ENCODE data around the gene CLTC.

The CLTC gene

DNA sequence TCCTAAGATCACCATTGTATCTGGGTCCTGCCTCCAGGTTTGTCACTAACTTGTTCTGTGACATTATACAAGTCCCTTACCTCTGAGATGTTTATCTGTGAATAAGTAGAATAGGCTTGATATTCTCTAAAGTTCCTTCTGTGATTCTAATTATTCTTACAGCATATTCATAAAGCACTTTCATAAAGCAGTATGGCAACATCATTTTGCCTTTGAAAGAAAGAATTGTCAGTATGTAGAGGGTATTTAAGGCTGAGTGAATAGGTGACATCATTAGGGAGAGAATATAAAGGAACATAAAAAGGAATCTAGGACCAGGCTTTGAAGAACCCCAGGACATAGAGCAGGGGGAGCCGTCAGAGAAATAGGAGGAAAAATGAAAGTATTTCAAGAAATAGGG is 103.3 kb downstream of the CLTC start:
- Histone ChIP-seq H3K4me3 (ENCODE audit: extremely low read depth, insufficient read depth, low read length, poor library complexity, severe bottlenecking) (no peak overlapping the region), H3K9me3 (ENCODE audit: control insufficient read depth, low read length) (no peaks in the 10 kb centered on the region), H3K4me1 (ENCODE audit: control insufficient read depth, insufficient read depth, low read length, poor library complexity, severe bottlenecking) (no peaks in the 10 kb centered on the region), H3K36me3 (ENCODE audit: control insufficient read depth, insufficient read depth, low read length) (peaks cover 6% of the 10 kb centered on the region), H3K27ac (ENCODE audit: low read depth, low read length, severe bottlenecking) (no peak overlapping the region)
- WGBS, 2 experiments (ENCODE audit: insufficient coverage in 2 of 2), result 38 to 81% methylated on average over 1 of the region's 1 CpG

- WGBS, 2 experiments (ENCODE audit: insufficient coverage in 2 of 2), result 93 to 95% methylated on average over 1 of the region's 1 CpG
- Histone ChIP-seq H3K27ac (ENCODE audit: low read depth, low read length, severe bottlenecking) (no peak overlapping the region), H3K4me1 (ENCODE audit: control insufficient read depth, insufficient read depth, low read length, poor library complexity, severe bottlenecking) (no peaks in the 10 kb centered on the region), H3K4me3 (ENCODE audit: extremely low read depth, insufficient read depth, low read length, poor library complexity, severe bottlenecking) (no peak overlapping the region), H3K9me3 (ENCODE audit: control insufficient read depth, low read length) (no peaks in the 10 kb centered on the region), H3K36me3 (ENCODE audit: control insufficient read depth, insufficient read depth, low read length) (peaks cover 6% of the 10 kb centered on the region)
Measured at GRCh38 chr17:59723607-59724006, 103.9 kb downstream of the CLTC start.

DNA sequence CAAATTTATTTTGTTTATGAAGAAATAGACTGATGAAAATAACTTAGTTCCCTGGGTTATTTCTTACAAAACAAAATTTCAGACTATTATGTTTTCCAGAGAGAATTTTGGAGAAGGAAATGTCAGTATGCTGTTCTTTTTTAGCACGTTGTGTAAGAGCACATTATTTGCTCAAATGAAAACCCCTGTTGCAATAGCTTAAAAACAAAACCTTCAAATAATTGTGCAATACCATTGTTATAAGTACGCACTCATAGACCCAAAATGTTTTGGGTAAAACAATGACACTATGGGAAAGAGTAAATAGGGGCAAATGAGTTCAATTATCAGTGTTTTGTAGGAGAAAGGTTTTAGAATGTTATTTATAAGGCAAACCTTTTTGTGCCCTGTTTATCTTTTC is 106.0 kb downstream of the CLTC start:
- H3K36me3 ChIP-seq (ENCODE audit: control insufficient read depth, insufficient read depth, low read length), result peaks cover 16% of the 10 kb centered on the region
- H3K4me3 ChIP-seq (ENCODE audit: extremely low read depth, insufficient read depth, low read length, poor library complexity, severe bottlenecking), result no peak overlapping the region
- no peak overlapping the region for H3K27ac ChIP-seq (ENCODE audit: low read depth, low read length, severe bottlenecking)
- peaks cover 5% of the 10 kb centered on the region for H3K4me1 ChIP-seq (ENCODE audit: control insufficient read depth, insufficient read depth, low read length, poor library complexity, severe bottlenecking)
- H3K9me3 ChIP-seq (ENCODE audit: control insufficient read depth, low read length), result no peaks in the 10 kb centered on the region
- no CpG with 5 or more reads among the region's 2 CpGs for WGBS, 2 experiments (ENCODE audit: insufficient coverage in 2 of 2)

- 100% methylated on average over 1 of the region's 1 CpG for WGBS, 2 experiments (ENCODE audit: insufficient coverage in 2 of 2)
- Histone ChIP-seq H3K27ac (ENCODE audit: low read depth, low read length, severe bottlenecking) (no peak overlapping the region), H3K4me3 (ENCODE audit: extremely low read depth, insufficient read depth, low read length, poor library complexity, severe bottlenecking) (no peak overlapping the region), H3K9me3 (ENCODE audit: control insufficient read depth, low read length) (no peaks in the 10 kb centered on the region), H3K4me1 (ENCODE audit: control insufficient read depth, insufficient read depth, low read length, poor library complexity, severe bottlenecking) (peaks cover 5% of the 10 kb centered on the region), H3K36me3 (ENCODE audit: control insufficient read depth, insufficient read depth, low read length) (peaks cover 20% of the 10 kb centered on the region)
Measured at GRCh38 chr17:59727817-59728533, 108.3 kb downstream of the CLTC start.

DNA sequence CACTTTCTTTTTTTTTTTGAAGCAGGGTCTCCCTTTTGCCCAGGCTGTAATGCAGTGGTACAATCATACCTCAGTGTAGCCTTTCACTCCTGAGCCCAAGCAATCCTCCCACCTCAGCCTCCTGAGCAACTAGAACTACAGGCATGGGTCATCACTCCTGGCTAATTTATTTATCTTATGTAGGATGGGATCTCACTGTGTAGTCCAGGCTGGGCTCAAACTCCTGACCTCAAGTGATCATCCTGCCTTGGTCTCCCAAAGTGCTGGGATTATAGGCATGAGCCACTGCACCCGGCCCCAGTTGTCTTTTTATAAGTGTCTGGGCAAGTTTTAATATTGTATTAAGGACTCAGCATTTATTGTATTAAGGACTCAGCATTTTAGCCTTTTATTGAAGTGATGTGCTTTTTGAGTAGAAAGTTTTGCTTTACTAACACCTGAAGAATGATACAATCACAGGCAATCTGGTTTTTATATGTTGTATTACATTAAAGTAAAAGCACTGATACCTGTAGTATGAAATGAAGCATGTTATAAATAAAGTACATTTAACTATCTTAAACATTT is 110.7 kb downstream of the CLTC start:
- H3K9me3 ChIP-seq (ENCODE audit: control insufficient read depth, low read length), result no peaks in the 10 kb centered on the region
- peaks cover 5% of the 10 kb centered on the region for H3K4me1 ChIP-seq (ENCODE audit: control insufficient read depth, insufficient read depth, low read length, poor library complexity, severe bottlenecking)
- no peak overlapping the region for H3K27ac ChIP-seq (ENCODE audit: low read depth, low read length, severe bottlenecking)
- peaks cover 24% of the 10 kb centered on the region for H3K36me3 ChIP-seq (ENCODE audit: control insufficient read depth, insufficient read depth, low read length)
- WGBS, 2 experiments (ENCODE audit: insufficient coverage in 2 of 2), result no CpG with 5 or more reads among the region's 1 CpG
- no peak overlapping the region for H3K4me3 ChIP-seq (ENCODE audit: extremely low read depth, insufficient read depth, low read length, poor library complexity, severe bottlenecking)

GRCh38 chr17:59733697-59734096 is 114.0 kb downstream of the CLTC start:
- 93 to 100% methylated on average over 2 of the region's 2 CpGs for WGBS, 2 experiments (ENCODE audit: insufficient coverage in 2 of 2)
- H3K27ac ChIP-seq (ENCODE audit: low read depth, low read length, severe bottlenecking), result no peak overlapping the region
- no peak overlapping the region for H3K4me3 ChIP-seq (ENCODE audit: extremely low read depth, insufficient read depth, low read length, poor library complexity, severe bottlenecking)
- H3K9me3 ChIP-seq (ENCODE audit: control insufficient read depth, low read length), result no peaks in the 10 kb centered on the region
- H3K36me3 ChIP-seq (ENCODE audit: control insufficient read depth, insufficient read depth, low read length), result peaks cover 40% of the 10 kb centered on the region
- peaks cover 5% of the 10 kb centered on the region for H3K4me1 ChIP-seq (ENCODE audit: control insufficient read depth, insufficient read depth, low read length, poor library complexity, severe bottlenecking)

DNA sequence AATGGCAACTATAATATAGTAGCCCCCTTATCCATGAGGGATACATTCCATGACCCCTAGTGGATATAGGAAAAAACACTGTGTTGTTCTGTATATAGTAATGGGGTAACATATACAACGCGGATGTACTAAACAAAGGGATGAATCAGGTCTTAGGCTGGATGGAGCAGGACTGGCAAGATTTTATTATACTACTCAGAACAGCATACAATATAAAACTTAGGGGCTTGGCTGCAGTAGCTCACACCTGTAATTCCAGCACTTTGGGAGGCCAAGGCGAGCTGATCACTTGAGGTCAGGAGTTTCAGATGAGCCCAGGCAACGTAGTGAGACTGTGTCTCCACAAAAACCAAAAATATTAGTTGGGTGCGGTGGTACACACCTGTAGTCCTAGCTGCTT is 114.5 kb downstream of the CLTC start:
- H3K36me3 ChIP-seq (ENCODE audit: control insufficient read depth, insufficient read depth, low read length), result peaks cover 40% of the 10 kb centered on the region
- H3K9me3 ChIP-seq (ENCODE audit: control insufficient read depth, low read length), result no peaks in the 10 kb centered on the region
- peaks cover 5% of the 10 kb centered on the region for H3K4me1 ChIP-seq (ENCODE audit: control insufficient read depth, insufficient read depth, low read length, poor library complexity, severe bottlenecking)
- 88 to 89% methylated on average over 3 of the region's 5 CpGs for WGBS, 2 experiments (ENCODE audit: insufficient coverage in 2 of 2)
- H3K4me3 ChIP-seq (ENCODE audit: extremely low read depth, insufficient read depth, low read length, poor library complexity, severe bottlenecking), result no peak overlapping the region
- no peak overlapping the region for H3K27ac ChIP-seq (ENCODE audit: low read depth, low read length, severe bottlenecking)

- no peaks in the 10 kb centered on the region for H3K9me3 ChIP-seq (ENCODE audit: control insufficient read depth, low read length)
- no peak overlapping the region for H3K4me3 ChIP-seq (ENCODE audit: extremely low read depth, insufficient read depth, low read length, poor library complexity, severe bottlenecking)
- no peaks in the 10 kb centered on the region for H3K4me1 ChIP-seq (ENCODE audit: control insufficient read depth, insufficient read depth, low read length, poor library complexity, severe bottlenecking)
- H3K27ac ChIP-seq (ENCODE audit: low read depth, low read length, severe bottlenecking), result no peak overlapping the region
- WGBS, 2 experiments (ENCODE audit: insufficient coverage in 2 of 2), result 74 to 80% methylated on average over 1 to 2 of the region's 3 CpGs
- peaks cover 42% of the 10 kb centered on the region for H3K36me3 ChIP-seq (ENCODE audit: control insufficient read depth, insufficient read depth, low read length)
Measured at GRCh38 chr17:59737324-59737723, 117.6 kb downstream of the CLTC start.

DNA sequence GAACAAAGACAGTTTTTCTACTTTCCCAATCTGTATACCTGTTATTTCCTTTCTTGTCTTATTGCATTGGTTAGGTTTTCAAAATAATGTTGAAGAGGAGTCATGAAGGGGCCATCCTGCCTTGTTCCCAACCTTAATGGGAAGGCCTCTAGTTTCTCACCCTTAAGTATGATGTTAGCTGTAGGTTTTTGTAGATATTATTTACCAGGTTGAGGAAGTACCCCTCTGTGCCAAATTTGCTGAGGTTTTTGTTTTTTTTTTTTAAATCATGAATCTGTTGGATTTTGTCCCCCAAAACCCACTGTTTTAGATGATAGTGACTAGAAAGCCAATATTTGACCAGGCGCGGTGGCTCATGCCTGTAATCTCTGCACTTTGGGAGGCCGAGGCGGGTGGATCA is 124.1 kb downstream of the CLTC start:
- WGBS, 2 experiments (ENCODE audit: insufficient coverage in 2 of 2), result 87 to 98% methylated on average over 4 of the region's 4 CpGs
- Histone ChIP-seq H3K27ac (ENCODE audit: low read depth, low read length, severe bottlenecking) (no peak overlapping the region), H3K36me3 (ENCODE audit: control insufficient read depth, insufficient read depth, low read length) (peaks cover 37% of the 10 kb centered on the region), H3K4me3 (ENCODE audit: extremely low read depth, insufficient read depth, low read length, poor library complexity, severe bottlenecking) (no peak overlapping the region), H3K4me1 (ENCODE audit: control insufficient read depth, insufficient read depth, low read length, poor library complexity, severe bottlenecking) (no peaks in the 10 kb centered on the region), H3K9me3 (ENCODE audit: control insufficient read depth, low read length) (peaks cover 5% of the 10 kb centered on the region)

DNA sequence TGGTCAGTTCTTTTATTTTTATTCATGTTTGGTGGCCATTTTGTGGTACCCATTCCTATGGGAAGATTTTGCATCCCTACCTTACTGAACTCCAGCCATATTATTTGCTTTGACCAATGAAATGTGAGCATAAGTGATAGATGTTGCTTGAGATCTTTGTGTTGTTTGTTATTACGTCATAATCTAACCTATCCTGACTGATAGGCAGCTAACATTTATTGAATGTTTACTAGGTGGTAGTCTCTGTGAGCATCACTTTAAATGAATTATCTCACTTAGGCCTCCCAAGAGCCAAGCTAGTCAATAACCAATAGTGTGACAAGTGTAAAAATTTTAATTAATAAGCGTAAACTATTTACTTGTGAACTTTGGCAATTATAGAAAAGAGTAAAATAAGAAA is 125.3 kb downstream of the CLTC start:
- WGBS, 2 experiments (ENCODE audit: insufficient coverage in 2 of 2), result no CpG with 5 or more reads among the region's 2 CpGs
- Histone ChIP-seq H3K4me3 (ENCODE audit: extremely low read depth, insufficient read depth, low read length, poor library complexity, severe bottlenecking) (no peak overlapping the region), H3K4me1 (ENCODE audit: control insufficient read depth, insufficient read depth, low read length, poor library complexity, severe bottlenecking) (no peaks in the 10 kb centered on the region), H3K27ac (ENCODE audit: low read depth, low read length, severe bottlenecking) (no peak overlapping the region), H3K9me3 (ENCODE audit: control insufficient read depth, low read length) (peaks cover 5% of the 10 kb centered on the region), H3K36me3 (ENCODE audit: control insufficient read depth, insufficient read depth, low read length) (peaks cover 37% of the 10 kb centered on the region)

All from mesodermal cell (in vitro differentiated cells).